ENCODE results near the gene ARL8B.
"Not testable (repeated sequence)": the region's sequence is repeated elsewhere in the genome, so short reads cannot be mapped to it uniquely, and the experiment has no call there.

The ARL8B gene

GRCh38 chr3:5122030-5122740 is at the start of gene ARL8B:
Gene ARL8B, plus strand, starts transcription at chr3:5122292. Its CDS starts 174 bp downstream, at chr3:5122466.
- DNase-seq, result peak; percentile 57

GRCh38 chr3:5073374-5074085 is 48.6 kb upstream of the ARL8B start:
- no peak for DNase-seq

DNA sequence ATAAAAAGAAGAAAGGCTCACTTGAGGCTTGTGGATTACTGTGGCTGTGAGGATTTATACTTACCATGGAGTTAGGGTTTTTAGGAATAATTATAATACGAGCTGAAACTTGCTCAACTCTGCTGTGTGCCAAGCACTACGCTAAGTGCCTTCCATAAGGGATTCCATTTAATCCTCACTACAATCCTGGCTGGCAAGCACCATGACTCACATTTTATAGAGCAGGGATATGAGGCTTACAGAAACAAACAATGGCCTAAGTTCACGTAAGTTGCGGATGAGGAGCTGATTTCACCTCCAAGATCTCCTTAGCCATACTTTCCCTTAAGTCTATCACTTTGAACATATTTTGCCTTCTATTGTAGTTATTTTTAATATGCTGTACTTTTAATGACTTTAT is 43.9 kb upstream of the ARL8B start:
- DNase-seq, result no peak

DNA sequence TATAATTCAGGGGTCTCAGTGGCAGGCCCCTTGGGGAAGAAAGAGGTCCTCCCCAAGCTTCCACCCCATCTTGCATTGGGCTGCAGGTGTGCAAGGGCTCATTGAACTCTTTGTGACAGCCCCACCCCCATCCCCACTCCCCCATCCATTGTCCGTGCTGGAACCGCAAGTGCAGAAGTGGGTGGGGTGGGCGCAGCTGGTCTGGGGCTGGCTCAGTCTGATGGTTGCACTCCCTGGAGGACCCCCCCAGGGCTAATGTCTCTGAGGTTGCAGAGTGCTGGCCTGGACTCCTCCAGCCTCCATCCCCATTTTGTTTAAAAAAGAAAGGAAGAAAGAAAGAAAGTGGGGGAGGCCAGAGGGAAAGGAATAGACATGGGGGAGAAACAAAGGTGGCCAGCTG is 42.3 kb upstream of the ARL8B start:
- no peak for DNase-seq

- no peak for DNase-seq
These were observed 41.1 kb upstream of the ARL8B start for GRCh38 chr3:5080779-5081550.

DNA sequence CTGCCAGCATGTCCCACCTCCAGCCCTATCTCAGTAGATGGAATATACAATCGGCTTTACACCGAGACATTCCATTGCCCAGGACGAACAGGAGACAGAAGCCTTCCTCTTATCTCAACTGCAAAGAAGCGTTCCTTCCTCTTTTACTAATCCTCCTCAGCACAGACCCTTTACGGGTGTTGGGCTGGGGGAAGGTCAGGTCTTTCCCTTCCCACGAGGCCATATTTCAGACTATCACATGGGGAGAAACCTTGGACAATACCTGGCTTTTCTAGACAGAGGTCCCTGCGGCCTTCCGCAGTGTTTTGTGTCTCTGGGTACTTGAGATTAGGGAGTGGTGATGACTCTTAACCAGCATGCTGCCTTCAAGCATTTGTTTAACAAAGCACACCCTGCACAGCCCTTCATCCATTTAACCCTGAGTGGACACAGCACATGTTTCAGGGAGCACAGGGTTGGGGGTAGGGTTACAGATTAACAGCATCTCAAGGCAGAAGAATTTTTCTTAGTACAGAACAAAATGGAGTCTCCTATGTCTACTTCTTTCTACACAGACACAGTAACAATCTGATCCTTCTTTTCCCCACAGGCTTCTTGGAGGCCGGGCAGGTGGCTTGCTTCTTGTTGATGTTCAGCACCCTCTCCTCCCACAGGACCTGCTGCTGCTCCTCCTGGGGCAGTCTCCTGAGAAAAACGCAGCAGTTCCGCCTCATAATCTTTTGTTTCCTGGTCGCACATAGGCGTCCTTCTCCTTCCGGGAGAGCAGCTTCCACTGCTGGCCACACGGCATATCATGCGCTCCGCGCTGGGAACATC is 39.9 kb upstream of the ARL8B start:
- DNase-seq, result not testable (repeated sequence)

GRCh38 chr3:5082789-5083115 is 39.3 kb upstream of the ARL8B start:
- DNase-seq, result no peak

- no peak for DNase-seq
These were observed 37.9 kb upstream of the ARL8B start for GRCh38 chr3:5084224-5084623.

- no peak for DNase-seq
These were observed 35.4 kb upstream of the ARL8B start for GRCh38 chr3:5086708-5087107.

DNA sequence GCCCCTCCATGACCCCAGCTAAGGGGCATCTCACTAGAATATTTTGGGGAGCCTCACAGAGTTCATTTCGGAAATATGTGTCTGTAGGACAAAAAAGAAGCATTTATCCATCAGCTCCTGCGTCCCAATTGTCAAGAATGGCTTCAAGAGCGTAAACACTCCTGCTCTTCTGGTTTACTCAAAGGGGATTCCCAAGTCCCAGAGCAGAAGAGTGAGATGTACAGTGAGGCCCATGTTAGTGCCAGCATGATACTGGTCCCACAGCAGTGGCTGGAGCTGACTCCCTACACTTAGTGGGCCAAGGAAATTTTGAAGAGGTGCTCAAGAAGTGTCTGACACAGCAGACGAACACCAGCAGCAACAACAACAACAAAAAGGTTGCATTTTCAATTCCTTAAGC is 34.9 kb upstream of the ARL8B start:
- DNase-seq, result no peak

DNA sequence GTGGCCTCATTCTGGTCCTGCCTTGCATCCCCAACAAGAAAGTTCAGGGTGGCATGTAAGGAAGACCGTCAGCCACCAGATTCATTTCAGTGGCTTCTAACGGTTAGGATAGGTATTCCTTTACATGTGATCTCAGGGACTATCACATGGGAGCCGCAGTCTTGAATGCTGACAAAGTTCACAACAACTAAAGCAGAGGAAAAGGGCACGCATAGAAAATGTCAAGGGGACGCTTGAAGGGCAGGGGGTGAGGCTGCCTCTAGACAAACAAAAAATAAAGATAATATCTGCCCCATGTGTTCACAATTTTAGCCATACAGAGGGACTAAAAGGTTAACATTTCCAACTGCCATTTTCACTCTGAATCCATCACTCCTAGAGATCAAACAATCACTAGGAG is 31.9 kb upstream of the ARL8B start:
- DNase-seq, result no peak

DNA sequence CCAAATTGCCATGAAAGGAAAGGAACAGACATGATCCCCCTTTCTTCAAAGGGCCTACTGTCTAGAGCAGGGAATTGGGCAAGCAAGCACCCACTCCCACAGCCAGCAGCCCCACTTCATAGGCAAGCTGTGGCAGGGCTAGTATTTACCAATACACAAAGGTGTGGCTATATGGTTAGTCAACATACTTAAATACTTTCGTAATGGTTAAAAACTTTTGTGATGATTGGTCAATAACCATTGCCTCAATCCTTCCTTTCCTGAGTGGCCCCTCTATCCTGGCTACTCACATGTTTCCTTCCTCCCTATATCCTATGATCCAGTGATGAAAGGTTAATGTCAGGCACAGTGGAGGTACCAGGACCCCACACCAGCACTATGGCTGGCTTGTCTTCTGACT is 30.1 kb upstream of the ARL8B start:
- DNase-seq, result no peak

DNA sequence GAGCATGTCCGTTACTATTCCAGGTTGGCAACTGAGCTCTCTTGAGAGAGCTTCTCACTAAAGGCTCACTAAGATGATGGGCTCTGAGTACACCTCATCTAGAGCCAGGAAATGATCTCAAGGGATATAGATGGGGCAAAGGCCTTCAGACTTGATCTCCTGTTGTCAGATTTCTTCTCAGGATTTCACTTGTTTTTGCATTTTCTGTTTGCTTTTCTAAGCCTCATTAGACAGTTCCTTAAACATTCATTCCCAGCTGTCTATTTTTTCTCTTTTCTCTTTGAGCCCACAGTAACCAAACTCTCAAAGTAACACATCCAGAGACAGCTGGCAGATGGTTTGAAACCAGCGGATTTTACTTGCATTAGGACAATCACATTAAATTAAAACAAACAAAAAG is 28.4 kb upstream of the ARL8B start:
- no peak for DNase-seq

DNA sequence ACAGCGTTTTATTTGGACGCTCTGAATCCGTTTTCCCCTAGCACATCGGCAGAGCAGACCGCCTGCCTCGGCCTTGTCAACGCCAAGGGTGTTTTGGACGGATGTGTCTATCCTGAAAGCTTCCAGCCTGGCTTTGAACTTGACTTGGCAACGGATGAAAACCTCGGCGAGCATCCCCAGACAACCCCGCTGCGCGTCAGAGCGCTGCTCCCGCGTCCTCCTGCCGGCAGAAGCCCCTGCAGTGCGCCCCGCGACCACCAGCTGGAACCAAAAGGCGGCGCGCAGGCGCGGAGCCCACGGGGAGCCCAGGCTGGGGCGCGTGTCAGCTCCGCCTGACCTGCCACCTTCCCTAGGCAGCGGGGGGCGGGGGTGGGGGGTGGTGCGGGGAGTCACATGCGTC is 26.2 kb upstream of the ARL8B start:
- no peak for DNase-seq

- DNase-seq, result no peak
These were observed 25.6 kb upstream of the ARL8B start for GRCh38 chr3:5096336-5097008.

DNA sequence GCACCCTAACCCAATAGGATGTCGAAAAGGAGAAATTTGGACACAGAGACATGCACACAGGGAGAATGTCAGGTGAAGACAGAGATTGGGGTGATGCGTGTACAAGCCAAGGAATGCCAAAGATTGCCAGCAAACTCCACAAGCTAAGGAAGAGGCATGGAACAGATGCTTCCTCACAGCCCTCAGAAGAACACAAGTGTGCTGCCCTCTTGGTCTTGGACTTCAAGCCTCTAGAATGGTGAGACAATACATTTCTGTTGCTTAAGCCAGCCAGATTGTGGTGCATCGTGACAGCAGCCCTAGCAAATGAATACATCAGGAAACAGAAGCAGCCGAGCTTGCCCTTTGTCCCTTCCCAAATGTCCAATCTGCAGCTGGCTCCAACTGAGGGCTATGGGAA is 23.7 kb upstream of the ARL8B start:
- no peak for DNase-seq

DNA sequence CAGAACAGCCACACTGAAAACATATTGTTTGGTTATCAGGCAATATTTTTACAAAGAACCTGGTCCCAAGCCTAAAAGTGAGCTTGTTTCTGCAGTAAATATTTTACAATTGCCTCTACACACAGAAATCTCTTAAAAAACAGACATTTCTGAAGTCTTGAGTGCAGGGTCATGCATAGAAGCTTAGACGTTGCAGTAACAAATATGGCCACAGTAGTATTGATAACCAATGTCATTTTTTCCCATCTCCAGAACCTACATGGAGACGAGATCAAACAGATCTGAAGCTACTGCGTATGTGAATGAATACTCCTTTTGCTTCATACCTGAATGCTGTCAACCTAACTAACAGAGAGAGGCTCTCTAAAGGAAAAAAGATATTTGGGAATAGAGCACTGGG is 19.6 kb upstream of the ARL8B start:
- DNase-seq, result no peak

DNA sequence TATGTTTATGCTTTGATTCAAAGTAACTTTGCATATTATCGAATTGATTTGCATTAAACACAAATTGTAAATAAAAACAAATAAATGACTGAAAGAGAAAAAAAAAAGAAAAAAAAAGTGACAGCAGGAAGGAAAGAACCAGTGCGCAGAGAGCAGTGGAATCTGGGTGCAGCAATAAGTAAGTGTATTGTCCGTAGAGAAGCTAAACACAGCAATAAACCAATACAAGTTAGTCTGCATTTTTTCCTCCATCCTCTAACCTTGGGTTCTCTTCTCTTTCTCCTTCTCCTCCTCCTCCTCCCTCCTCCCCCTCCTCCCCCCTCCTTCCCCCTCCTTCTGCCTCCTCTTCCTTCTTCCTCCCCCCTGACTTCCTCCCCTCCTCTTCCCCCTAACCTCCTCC is 18.3 kb upstream of the ARL8B start:
- no peak for DNase-seq

DNA sequence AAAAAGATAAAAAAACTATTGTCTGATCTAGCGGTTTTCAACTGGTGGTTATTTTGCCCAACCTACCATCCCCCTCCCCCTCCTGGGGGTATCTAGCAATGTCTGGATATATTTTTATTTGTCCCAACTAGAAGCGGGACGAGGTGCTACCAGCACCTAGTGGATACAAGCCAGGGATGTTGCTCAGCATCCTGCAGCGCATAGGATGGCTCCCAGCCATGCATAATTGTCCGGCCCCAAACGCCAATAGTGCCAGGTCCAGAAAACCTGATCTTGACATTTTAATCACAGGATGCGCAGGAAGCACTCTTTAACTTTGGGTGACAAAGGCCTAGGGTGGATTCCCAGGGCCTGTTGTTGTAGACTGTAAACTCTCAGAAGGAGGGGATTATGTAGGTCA is 17.0 kb upstream of the ARL8B start:
- no peak for DNase-seq

- DNase-seq, result not testable (repeated sequence)
These were observed 15.7 kb upstream of the ARL8B start for GRCh38 chr3:5106371-5106770.

DNA sequence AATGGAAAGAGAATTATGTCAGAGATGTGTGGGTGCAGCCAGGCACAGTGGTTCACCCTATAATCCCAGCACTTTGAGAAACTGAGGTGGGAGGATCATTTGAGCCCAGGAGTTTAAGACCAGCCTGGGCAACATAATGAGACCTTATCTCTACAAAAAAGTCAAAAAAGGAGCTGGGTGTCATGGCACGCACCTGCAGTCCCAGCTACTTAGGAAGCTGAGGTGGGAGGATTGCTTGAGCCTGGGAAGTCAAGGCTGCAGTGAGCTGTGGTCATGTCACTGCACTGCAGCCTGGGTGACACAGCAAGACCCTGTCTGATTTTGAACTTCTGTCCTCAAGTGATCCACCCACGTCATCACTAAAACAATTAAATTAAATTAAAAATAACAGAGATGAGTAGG is 15.2 kb upstream of the ARL8B start:
- DNase-seq, result not testable (repeated sequence)

DNA sequence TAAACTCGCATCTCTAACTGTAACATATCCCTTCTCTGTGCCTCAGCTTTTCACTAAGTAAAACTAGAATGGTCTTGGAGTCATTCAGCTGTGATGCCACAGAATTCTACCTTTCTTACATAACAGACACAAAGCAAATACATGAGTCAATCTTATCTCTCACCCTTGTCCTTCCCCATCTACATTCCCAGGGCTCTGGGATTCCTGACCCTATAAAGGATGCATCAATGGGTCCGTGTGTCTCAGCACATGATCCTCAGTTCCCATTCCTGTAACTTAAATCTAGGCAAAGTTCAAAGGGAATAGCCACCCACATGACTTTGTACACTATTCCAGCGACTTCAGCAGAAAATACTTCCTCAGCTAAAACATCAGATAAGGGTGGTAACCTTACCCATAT is 11.8 kb upstream of the ARL8B start:
- no peak for DNase-seq

- DNase-seq, result no peak
These were observed 10.0 kb upstream of the ARL8B start for GRCh38 chr3:5112043-5112442.
